H9 (cell line): ENCODE results near the gene SERPINA6. TPM values are rescaled to one million over a fixed set of nuclear protein-coding genes. Genes with fewer than 3 reads are reported as not detected.
A peak's percentile ranks its signal among the peaks of the same experiment; 100 is the strongest.

ENCODE experiments used
- DNase-seq: peaks from one replicate; pipeline ENCODE4 v3.0.0-alpha.2; 2017
- H2AFZ ChIP-seq: one replicate; pipeline ENCODE4 v1.6.1; 2013; ENCODE audit warnings: mild to moderate bottlenecking, low read length, control low read depth, moderate library complexity
- H2AK5ac ChIP-seq: 2 replicates; pipeline ENCODE4 v1.6.1; 2013; ENCODE audit warnings: low read length, control low read depth, mixed read lengths; ENCODE audit not compliant: insufficient read length
- H2BK120ac ChIP-seq: one replicate; pipeline ENCODE4 v1.6.1; 2013; ENCODE audit warnings: low read depth, mild to moderate bottlenecking, low read length, control low read depth, inconsistent platforms; ENCODE audit not compliant: poor library complexity, severe bottlenecking
- H2BK12ac ChIP-seq: 2 replicates; pipeline ENCODE4 v1.6.1; 2013; ENCODE audit warnings: low read length, control low read depth, mixed read lengths, low read depth; ENCODE audit not compliant: insufficient read length
- H2BK15ac ChIP-seq: 2 replicates; pipeline ENCODE4 v1.6.1; 2013; ENCODE audit warnings: low read depth, low read length, control low read depth
- H2BK20ac ChIP-seq: one replicate; pipeline ENCODE4 v1.6.1; 2013; ENCODE audit warnings: low read depth, mild to moderate bottlenecking, low read length, control low read depth, inconsistent platforms; ENCODE audit not compliant: poor library complexity, severe bottlenecking
- H2BK5ac ChIP-seq: 2 replicates; pipeline ENCODE4 v1.6.1; 2013; ENCODE audit warnings: low read length, control low read depth, mixed read lengths; ENCODE audit not compliant: insufficient read length
- H3K14ac ChIP-seq: 2 replicates; pipeline ENCODE4 v1.6.1; 2013; ENCODE audit warnings: low read length, control low read depth; ENCODE audit not compliant: insufficient read depth
- H3K18ac ChIP-seq: 2 replicates; pipeline ENCODE4 v1.6.1; 2013; ENCODE audit warnings: low read depth, mild to moderate bottlenecking, mixed read lengths, low read length, control low read depth; ENCODE audit not compliant: insufficient read length
- H3K23ac ChIP-seq: 2 replicates; pipeline ENCODE4 v1.6.1; 2013; ENCODE audit warnings: low read length, control low read depth, mixed read lengths, low read depth; ENCODE audit not compliant: insufficient read length
- H3K23me2 ChIP-seq: 2 replicates; pipeline ENCODE4 v1.6.1; 2013; ENCODE audit warnings: low read depth, mild to moderate bottlenecking, mixed read lengths, low read length, control low read depth; ENCODE audit not compliant: insufficient read length, poor library complexity, severe bottlenecking
- H3K27ac ChIP-seq: 2 replicates; pipeline ENCODE4 v1.5.1; 2013; ENCODE audit warnings: low read length, control low read depth, mixed read lengths, low read depth; ENCODE audit not compliant: insufficient read length
- H3K27me3 ChIP-seq: 2 replicates; pipeline ENCODE4 v1.6.1; 2013; ENCODE audit warnings: low read length, control low read depth, inconsistent platforms; ENCODE audit not compliant: insufficient read depth
- H3K4ac ChIP-seq: 2 replicates; pipeline ENCODE4 v1.6.1; 2013; ENCODE audit warnings: low read depth, mild to moderate bottlenecking, control low read depth, inconsistent platforms, low read length, moderate library complexity
- H3K4me1 ChIP-seq: 2 replicates; pipeline ENCODE4 v1.6.1; 2013; ENCODE audit warnings: low read length, control low read depth, inconsistent platforms; ENCODE audit not compliant: insufficient read depth
- H3K4me2 ChIP-seq: 2 replicates; pipeline ENCODE4 v1.6.1; 2013; ENCODE audit warnings: low read length, control low read depth, mixed read lengths; ENCODE audit not compliant: insufficient read length, insufficient read depth
- H3K56ac ChIP-seq: 2 replicates; pipeline ENCODE4 v1.6.1; 2013; ENCODE audit warnings: low read depth, mild to moderate bottlenecking, mixed read lengths, low read length, control low read depth; ENCODE audit not compliant: insufficient read length
- H3K79me1 ChIP-seq: 2 replicates; pipeline ENCODE4 v1.6.1; 2013; ENCODE audit warnings: low read depth, mild to moderate bottlenecking, moderate library complexity, low read length, control low read depth, inconsistent platforms; ENCODE audit not compliant: insufficient read depth, poor library complexity, severe bottlenecking
- H3K79me2 ChIP-seq: 2 replicates; pipeline ENCODE4 v1.6.1; 2013; ENCODE audit warnings: low read length, control low read depth, inconsistent platforms; ENCODE audit not compliant: insufficient read depth
- H3K9ac ChIP-seq: 2 replicates; pipeline ENCODE4 v1.6.1; 2013; ENCODE audit warnings: low read length, control low read depth, mixed read lengths; ENCODE audit not compliant: insufficient read length; ENCODE audit errors: extremely low read depth
- H3K9me3 ChIP-seq: one replicate; pipeline ENCODE4 v1.6.1; 2013; ENCODE audit warnings: low read depth, low read length, inconsistent platforms; ENCODE audit not compliant: control insufficient read depth
- H3T11ph ChIP-seq: one replicate; pipeline ENCODE4 v1.6.1; 2013; ENCODE audit warnings: mild to moderate bottlenecking, low read length, control low read depth, inconsistent platforms
- H4K20me1 ChIP-seq: one replicate; pipeline ENCODE4 v1.6.1; 2013; ENCODE audit not compliant: control insufficient read depth, insufficient read length, insufficient read depth
- H4K5ac ChIP-seq: 2 replicates; pipeline ENCODE4 v1.6.1; 2013; ENCODE audit warnings: low read depth, mild to moderate bottlenecking, mixed read lengths, low read length, control low read depth; ENCODE audit not compliant: insufficient read length
- H4K8ac ChIP-seq: replicated peaks from 2 replicates; pipeline ENCODE4 v1.6.1; 2013; ENCODE audit warnings: low read length, control low read depth, mixed read lengths, low read depth; ENCODE audit not compliant: insufficient read length
- H4K91ac ChIP-seq: 2 replicates; pipeline ENCODE4 v1.6.1; 2013; ENCODE audit warnings: low read depth, mild to moderate bottlenecking, moderate library complexity, mixed read lengths, low read length, control low read depth; ENCODE audit not compliant: insufficient read length
- H3K27ac Mint-ChIP-seq, 3 experiments: 2 replicates in 2 of 3; 3 replicates in 1 of 3; pipeline ENCODE4 v1.8.0; 2020 to 2021; ENCODE audit warnings: mixed read lengths in 3 of 3, mild to moderate bottlenecking in 1 of 3, moderate library complexity in 1 of 3
- H3K27me3 Mint-ChIP-seq: 2 replicates; pipeline ENCODE4 v1.8.0; 2021; ENCODE audit warnings: low read depth, mild to moderate bottlenecking, moderate library complexity, mixed read lengths
- H3K36me3 Mint-ChIP-seq, 3 experiments: 2 replicates in 2 of 3; 3 replicates in 1 of 3; pipeline ENCODE4 v1.8.0; 2020 to 2021; ENCODE audit warnings: low read depth in 3 of 3, mixed read lengths in 3 of 3; ENCODE audit not compliant: insufficient read depth in 1 of 3
- H3K4me1 Mint-ChIP-seq, 2 experiments: 2 replicates each; pipeline ENCODE4 v1.8.0; 2020; ENCODE audit warnings: mixed read lengths in 2 of 2
- H3K4me3 Mint-ChIP-seq, 2 experiments: 2 replicates in 1 of 2; 3 replicates in 1 of 2; pipeline ENCODE4 v1.8.0; 2020 to 2021; ENCODE audit warnings: mild to moderate bottlenecking in 2 of 2, mixed read lengths in 2 of 2, moderate library complexity in 1 of 2
- H3K9me3 Mint-ChIP-seq, 2 experiments: 2 replicates in 1 of 2; 3 replicates in 1 of 2; pipeline ENCODE4 v1.8.0; 2020; ENCODE audit warnings: mild to moderate bottlenecking in 2 of 2, mixed read lengths in 2 of 2, moderate library complexity in 1 of 2
- CTCF ChIP-seq: fragments of 200-600 bp; sonication (generic); conservative IDR thresholded peaks from 3 replicates; pipeline ENCODE4 v1.8.0; 2021; ENCODE audit warnings: antibody characterized with exemption, mild to moderate bottlenecking
- WGBS: extraction: QIAGEN DNeasy Blood & Tissue Kit; methylation state at CpG from one replicate; pipeline ENCODE4 v1.1.7; 2013; ENCODE audit warnings: missing lambda C conversion rate, low lambda C conversion rate, mixed read lengths; ENCODE audit not compliant: insufficient read length; ENCODE audit errors: extremely low coverage; 5-methylcytosine and 5-hydroxymethylcytosine counted together
- total RNA-seq: library from RNA; stranded (reverse); gene quantifications from 2 replicates; pipeline ENCODE4 v1.2.1, GENCODE V29; 2021

SERPINA6 gene
- total RNA-seq, 1 experiment from 2014 or later = not detected

- H4K5ac ChIP-seq = no peak overlapping the region
- H2BK12ac ChIP-seq = no peak overlapping the region
- H3K14ac ChIP-seq = no peak overlapping the region
- H3K4ac ChIP-seq = no peak overlapping the region
- H3K27ac ChIP-seq = no peak overlapping the region
- no peaks in the 10 kb centered on the region for H3K9me3 ChIP-seq
- H3K18ac ChIP-seq = no peak overlapping the region
- no peak overlapping the region for H2BK15ac ChIP-seq
- no peak overlapping the region for H2BK5ac ChIP-seq
- no peak overlapping the region for H3K23ac ChIP-seq
- H3T11ph ChIP-seq = no peak overlapping the region
- no peak overlapping the region for H3K56ac ChIP-seq
- H3K4me3 Mint-ChIP-seq = no peak overlapping the region
- no peaks in the 10 kb centered on the region; the same call in 1 of the 2 replicates for H3K4me1 ChIP-seq
- peaks cover 12% of the 10 kb centered on the region in 2 experiments for H3K4me1 Mint-ChIP-seq
- no peaks in the 10 kb centered on the region; the same call in 1 of the 2 replicates for H3K27me3 Mint-ChIP-seq
- peak; percentile 8 for DNase-seq
- no peaks in the 10 kb centered on the region for H3K79me1 ChIP-seq
- no peaks in the 10 kb centered on the region for H3K23me2 ChIP-seq
- WGBS = no CpG with 5 or more reads among the region's 5 CpGs
- no peak overlapping the region for H2AK5ac ChIP-seq
- no peak overlapping the region for H2AFZ ChIP-seq
- no peaks in the 10 kb centered on the region for H3K27me3 ChIP-seq
- peak overlapping the region in 1 of 3 experiments; percentile 2; a peak in 1 of 7 replicates for H3K27ac Mint-ChIP-seq
- no peak overlapping the region for H3K4me2 ChIP-seq
- H3K9ac ChIP-seq = no peak overlapping the region
- H2BK20ac ChIP-seq = no peak overlapping the region
- no peaks in the 10 kb centered on the region for H4K20me1 ChIP-seq
- H3K36me3 Mint-ChIP-seq = peaks cover 0 to 4% (median 0%) of the 10 kb centered on the region in 3 experiments; a peak in 1 of 7 replicates
- TF ChIP-seq CTCF = no peak
- H4K91ac ChIP-seq = no peak overlapping the region
- H3K9me3 Mint-ChIP-seq = no peaks in the 10 kb centered on the region; a peak in 2 of 5 replicates
- H3K79me2 ChIP-seq = no peaks in the 10 kb centered on the region
- no peak overlapping the region for H2BK120ac ChIP-seq
- no peak overlapping the region for H4K8ac ChIP-seq
Observed at GRCh38 chr14:94356379-94357056, 33.4 kb upstream of the SERPINA6 start.
